ENCODE results near the gene SPATA46.

SPATA46 gene

DNA sequence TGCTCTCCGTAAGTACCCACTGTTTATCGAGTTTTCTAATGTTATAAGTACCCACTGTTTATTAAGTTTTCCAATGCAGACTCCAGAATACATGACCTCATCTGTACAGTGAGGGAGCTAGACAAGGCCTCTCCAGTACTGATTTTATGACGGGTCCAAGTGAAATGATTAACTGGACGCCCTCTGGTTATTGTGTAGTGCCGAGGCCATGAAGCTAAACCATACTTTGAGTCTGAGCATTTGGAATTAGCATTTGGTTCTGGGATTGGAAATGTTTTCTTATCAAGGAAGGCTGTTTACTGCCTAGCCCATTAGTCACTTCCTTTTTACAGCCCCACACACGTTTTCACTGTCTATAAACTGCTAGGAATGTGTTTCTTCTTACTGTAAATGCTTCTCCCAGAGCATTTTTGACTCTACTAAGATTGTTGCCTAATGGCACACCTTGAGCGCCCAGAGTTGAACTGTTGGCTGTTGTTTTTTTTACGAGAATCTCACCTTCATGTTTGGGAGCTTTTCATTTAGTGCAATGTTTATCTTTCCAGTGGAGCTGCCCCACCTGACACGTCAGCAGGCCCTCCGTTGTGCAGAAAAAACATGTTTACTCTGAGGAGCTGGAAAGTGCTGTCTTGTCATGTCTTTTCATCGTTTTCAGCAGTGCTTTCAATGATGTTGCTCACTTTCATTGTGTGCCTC is 26.9 kb downstream of the SPATA46 start:
- DNase-seq, result no peak
- H3K4me1 ChIP-seq, result no peaks in the 10 kb centered on the region
- H3K27ac ChIP-seq, result no peak overlapping the region
- intact Hi-C loops (cut with DNase I; ENCODE audit: low total_unique reads), result no loop called here
- no peak overlapping the region for H3K4me3 ChIP-seq
- no peaks in the 10 kb centered on the region for H3K27me3 ChIP-seq
- TF ChIP-seq, protein P1, sequence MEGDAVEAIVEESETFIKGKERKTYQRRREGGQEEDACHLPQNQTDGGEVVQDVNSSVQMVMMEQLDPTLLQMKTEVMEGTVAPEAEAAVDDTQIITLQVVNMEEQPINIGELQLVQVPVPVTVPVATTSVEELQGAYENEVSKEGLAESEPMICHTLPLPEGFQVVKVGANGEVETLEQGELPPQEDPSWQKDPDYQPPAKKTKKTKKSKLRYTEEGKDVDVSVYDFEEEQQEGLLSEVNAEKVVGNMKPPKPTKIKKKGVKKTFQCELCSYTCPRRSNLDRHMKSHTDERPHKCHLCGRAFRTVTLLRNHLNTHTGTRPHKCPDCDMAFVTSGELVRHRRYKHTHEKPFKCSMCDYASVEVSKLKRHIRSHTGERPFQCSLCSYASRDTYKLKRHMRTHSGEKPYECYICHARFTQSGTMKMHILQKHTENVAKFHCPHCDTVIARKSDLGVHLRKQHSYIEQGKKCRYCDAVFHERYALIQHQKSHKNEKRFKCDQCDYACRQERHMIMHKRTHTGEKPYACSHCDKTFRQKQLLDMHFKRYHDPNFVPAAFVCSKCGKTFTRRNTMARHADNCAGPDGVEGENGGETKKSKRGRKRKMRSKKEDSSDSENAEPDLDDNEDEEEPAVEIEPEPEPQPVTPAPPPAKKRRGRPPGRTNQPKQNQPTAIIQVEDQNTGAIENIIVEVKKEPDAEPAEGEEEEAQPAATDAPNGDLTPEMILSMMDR (IDR thresholded peaks at IDR 0.05), result no peak
- H3K9me3 ChIP-seq, result no peaks in the 10 kb centered on the region
- H3K36me3 ChIP-seq, result no peaks in the 10 kb centered on the region

- Histone ChIP-seq H3K4me3 (no peak overlapping the region), H3K27me3 (no peaks in the 10 kb centered on the region), H3K27ac (no peak overlapping the region), H3K36me3 (no peaks in the 10 kb centered on the region), H3K4me1 (no peaks in the 10 kb centered on the region), H3K9me3 (no peaks in the 10 kb centered on the region)
- intact Hi-C loops (cut with DNase I; ENCODE audit: low total_unique reads), result no loop called here
- TF ChIP-seq, protein P1 (IDR thresholded peaks at IDR 0.05), result no peak
- DNase-seq, result no peak
Measured at GRCh38 chr1:162347281-162347680, 29.4 kb downstream of the SPATA46 start.

GRCh38 chr1:162343470-162343869 is 33.2 kb downstream of the SPATA46 start:
- Histone ChIP-seq H3K4me3 (no peak overlapping the region), H3K4me1 (no peaks in the 10 kb centered on the region), H3K27me3 (no peaks in the 10 kb centered on the region), H3K9me3 (no peaks in the 10 kb centered on the region), H3K27ac (no peak overlapping the region), H3K36me3 (no peaks in the 10 kb centered on the region)
- intact Hi-C loops (cut with DNase I; ENCODE audit: low total_unique reads), result no loop called here
- TF ChIP-seq, protein P1 (IDR thresholded peaks at IDR 0.05), result no peak
- no peak for DNase-seq

- no peak for DNase-seq
- Histone ChIP-seq H3K36me3 (no peaks in the 10 kb centered on the region), H3K9me3 (no peaks in the 10 kb centered on the region), H3K27ac (no peak overlapping the region), H3K4me3 (no peak overlapping the region), H3K27me3 (no peaks in the 10 kb centered on the region), H3K4me1 (no peaks in the 10 kb centered on the region)
- TF ChIP-seq, protein P1 (IDR thresholded peaks at IDR 0.05), result no peak
- intact Hi-C loops (cut with DNase I; ENCODE audit: low total_unique reads), result no loop called here
Measured at GRCh38 chr1:162342452-162342983, 34.1 kb downstream of the SPATA46 start.

DNA sequence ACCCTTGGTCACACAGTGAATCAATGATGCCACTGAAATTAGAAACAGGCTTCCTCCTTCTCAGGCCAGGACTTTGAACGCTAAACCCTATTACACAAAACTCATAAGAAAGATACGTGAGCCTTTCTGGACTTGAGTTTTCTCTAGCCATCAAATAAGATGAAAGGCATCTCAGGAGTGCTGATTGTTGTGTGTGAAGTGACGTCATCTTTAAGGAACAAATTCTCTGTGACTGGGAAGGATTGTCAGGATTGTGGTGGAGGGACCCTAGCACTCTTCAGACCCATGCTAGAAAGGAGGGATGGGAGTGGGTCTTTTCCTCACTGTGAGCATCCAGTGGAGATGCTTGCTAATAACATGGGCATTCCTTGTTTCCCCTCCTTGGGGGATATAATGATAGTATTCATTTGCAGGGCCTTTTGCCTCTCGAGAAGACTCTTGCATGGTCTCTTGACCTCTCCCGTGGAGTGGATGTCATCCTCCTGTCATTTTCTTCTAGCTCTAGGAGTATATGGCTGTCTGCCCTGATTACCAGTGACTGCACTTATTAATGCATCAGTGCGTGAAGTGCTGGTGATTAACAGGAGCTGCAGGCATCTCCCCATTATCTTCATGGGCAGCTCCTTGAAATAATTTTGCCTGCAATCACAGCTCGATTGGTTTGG is 39.9 kb downstream of the SPATA46 start:
- H3K36me3 ChIP-seq, result no peaks in the 10 kb centered on the region
- no peak for DNase-seq
- intact Hi-C loops (cut with DNase I; ENCODE audit: low total_unique reads), result no loop called here
- TF ChIP-seq, protein P1 (IDR thresholded peaks at IDR 0.05), result no peak
- no peak overlapping the region for H3K4me3 ChIP-seq
- no peak overlapping the region for H3K27ac ChIP-seq
- H3K4me1 ChIP-seq, result no peaks in the 10 kb centered on the region
- no peaks in the 10 kb centered on the region for H3K9me3 ChIP-seq
- H3K27me3 ChIP-seq, result no peaks in the 10 kb centered on the region

Data from tibial artery (tissue), 4 donors.